GM18526 (cell line): ENCODE results near the gene ATCAY.

Source experiments
- POLR2A ChIP-seq: IDR thresholded peaks from 3 replicates; pipeline ENCODE4 v1.6.1; 2011; ENCODE audit not compliant: insufficient read length; ENCODE audit errors: extremely low read depth

The ATCAY gene

DNA sequence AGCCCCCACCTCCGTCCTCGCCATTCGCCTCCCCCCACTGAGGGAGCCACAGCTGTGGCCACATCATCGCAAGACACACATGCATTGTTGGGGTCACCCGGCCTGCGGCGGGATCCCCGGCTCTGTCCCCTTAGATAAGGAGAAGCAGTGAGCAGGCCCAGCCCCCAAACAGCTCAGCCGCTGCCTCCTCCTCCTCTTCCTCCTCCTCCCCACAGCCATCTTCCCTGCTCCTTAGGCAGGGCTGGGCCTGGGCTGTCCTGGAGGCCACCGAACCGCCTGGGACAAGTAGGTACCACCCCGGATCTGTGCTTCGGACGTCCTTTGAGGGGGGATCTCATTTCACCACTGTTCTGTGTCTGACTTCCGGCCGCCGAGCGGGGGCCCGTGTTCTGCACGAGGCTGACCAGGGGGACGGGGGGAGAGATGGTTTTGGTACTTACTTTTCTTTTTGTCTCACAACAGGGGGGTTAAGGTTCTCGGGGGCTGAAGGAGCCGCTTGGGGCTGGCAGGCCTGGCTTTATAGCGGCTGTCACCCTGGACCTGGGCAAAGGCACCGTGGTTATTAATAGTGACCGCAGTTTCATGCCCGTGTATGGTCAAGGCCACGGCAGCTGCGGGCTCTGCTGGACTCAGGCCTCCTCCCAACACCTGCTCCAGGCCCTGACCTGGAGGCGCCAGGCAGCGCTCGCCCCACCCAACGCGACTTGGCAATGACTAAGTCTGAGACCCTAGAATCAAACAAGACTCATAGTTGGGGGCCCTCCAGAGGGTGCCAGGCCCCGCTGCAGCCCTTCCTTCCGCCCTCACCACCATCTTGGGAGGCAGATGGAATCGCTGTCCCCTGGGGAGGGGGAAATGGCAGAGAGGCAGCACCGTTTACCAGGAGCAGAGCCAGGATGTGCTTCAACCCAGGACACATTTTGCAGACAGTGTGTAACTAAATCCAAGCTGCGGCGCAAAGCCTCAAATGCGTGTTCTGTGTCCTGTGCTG is 70.7 kb downstream of the ATCAY start:
- no peak for TF ChIP-seq POLR2A

DNA sequence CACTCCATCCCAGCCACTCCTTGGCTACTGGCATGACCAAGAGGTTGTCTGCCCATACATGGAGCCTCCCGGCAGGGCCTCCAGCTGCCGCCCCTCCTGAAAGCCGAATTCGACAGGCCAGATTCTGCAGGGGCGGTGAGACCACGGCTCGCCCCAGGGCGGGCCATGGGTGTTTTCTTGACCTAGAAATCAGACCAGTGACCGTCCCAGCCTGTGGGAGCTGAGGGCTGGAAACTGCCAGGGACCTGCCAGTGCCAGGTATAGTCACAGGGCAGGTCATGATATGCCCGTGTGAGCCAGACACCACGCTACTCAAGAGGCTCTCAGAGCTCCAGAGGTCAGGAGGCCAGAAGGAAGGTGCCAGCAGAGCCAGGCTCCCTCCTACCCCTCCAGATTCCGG is 73.6 kb downstream of the ATCAY start:
- TF ChIP-seq POLR2A, result no peak

DNA sequence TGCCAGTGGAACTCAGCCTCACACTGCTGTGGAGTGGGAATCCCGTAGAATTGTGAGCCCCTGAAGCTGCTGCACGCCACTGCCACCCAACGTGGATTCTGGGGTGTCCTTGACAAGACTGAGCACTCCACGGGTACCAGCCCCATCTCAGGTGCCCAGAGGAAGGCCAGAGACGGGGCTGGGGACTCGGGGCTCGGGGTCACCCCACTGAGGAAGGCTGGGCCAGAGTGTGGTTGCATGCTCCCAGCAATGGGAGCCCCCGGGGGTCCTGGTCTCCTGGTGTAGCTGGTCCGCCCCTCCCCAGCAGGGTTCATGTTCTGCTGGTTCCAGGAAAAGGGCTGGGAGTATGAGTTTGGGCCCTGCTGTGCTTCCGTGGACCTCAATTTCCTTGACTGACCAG is 75.2 kb downstream of the ATCAY start:
- TF ChIP-seq POLR2A, result no peak

- TF ChIP-seq POLR2A, result no peak
These were observed 78.6 kb downstream of the ATCAY start for GRCh38 chr19:3958836-3959765.

- no peak for TF ChIP-seq POLR2A
These were observed 79.3 kb downstream of the ATCAY start for GRCh38 chr19:3959766-3960131.

DNA sequence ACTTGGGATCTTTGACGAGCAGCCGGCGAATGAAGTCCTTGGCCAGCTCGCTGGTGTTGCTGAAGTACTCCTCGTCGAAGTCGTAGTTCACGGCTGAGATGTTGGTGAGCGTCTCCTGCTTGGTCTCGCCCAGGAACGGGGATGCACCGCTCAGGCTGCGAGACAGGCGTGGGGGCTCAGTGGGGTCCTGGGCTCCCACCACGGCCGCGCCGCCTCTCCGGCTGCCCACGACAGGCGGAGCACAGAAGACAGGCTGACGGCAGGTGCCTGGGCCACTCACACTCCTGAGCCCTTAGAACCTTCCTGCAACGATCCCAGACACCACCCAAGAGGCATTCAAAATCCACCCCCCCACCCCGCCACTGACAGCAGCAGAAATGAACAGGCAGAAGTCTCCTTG is 80.5 kb downstream of the ATCAY start:
- no peak for TF ChIP-seq POLR2A

- no peak for TF ChIP-seq POLR2A
These were observed 83.2 kb downstream of the ATCAY start for GRCh38 chr19:3963458-3964255.

DNA sequence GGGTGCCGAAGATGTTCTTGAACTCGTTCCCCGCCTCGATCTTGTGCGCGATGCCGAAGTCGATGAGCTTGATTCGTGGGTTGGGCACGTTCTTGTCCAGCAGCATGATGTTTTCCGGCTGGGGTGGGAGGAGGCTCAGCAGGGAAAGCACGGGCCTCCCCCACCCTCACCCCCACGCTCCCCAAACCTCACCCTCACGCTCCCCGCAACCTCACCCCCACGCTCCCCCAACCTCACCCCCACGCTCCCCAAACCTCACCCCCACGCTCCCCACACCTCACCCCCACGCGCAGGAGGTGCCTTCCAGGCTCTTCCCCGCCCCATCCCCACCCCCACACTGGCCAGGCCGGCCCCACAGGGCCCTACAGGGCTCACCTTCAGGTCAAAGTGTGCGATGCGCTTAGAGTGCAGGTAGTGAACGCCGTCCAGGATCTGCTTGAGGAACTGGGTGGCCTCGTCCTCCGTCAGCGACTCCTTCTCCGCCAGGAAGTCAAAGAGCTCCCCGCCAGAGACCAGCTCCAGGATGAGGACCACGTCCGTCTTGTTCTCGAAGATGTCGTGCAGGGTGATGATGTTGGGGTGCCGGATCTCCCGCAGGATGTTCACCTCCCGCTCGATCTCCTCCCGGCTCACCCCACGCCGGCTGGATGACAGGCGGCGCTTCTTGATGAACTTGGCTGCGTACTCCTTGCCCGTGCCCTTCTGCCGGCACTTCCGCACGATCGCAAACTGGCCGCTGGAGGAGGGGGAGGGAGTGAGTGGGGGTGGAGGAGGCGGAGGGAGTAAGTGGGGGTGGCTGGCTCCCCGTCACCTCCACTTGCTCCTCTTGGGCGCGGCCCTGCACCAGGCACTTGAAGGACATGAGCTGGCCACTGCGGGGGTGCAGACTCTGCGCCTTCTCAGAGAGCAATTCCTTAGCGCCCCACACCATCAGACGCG is 84.0 kb downstream of the ATCAY start:
- TF ChIP-seq POLR2A, result no peak

DNA sequence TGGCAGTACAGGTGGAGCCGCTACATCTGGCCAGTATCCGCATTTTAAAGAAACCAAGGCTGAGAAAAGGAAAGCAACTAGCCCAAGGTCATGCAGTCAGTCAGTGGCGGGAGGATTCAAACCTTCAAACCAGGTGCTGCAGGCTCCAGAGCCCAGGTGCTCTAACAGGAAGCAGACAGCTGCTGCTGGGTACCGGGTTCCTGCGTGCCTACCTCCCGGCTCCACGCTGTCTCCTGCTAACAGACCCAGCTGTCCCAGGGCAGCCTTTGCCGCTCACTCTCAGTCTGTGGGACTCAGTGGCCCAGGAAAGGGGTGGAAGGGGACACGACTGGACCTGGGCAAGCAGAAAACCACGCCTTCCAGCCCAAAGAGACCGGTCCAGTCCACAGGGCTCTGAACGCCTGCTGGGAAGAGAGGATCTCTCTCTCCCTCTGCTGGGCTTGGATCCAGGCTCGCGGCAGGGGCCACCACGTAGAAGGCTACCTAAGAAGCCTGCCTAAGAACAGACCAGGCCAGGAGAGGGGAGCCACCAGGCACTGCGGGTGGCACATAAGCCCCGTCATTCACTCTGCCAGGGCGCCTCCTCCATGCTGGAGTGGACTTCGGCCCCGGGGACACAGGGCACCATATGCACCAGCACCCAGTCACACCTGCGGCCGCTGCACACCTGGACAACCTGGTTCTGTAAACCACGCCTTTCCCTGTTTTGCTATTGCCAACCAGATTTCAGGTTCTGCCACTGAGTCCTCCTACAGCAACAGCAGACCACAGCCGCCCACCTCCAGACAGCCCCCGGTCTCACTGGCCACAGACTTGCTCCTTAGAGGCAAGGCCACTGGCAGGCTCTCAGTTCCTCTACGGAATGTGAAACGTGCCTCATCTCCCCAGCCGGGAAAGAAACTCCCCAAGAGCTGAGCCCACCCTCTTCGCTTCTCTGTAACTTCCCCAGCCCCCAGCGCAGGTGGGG is 85.8 kb downstream of the ATCAY start:
- no peak for TF ChIP-seq POLR2A

GRCh38 chr19:3968556-3969434 is 88.3 kb downstream of the ATCAY start:
- no peak for TF ChIP-seq POLR2A

DNA sequence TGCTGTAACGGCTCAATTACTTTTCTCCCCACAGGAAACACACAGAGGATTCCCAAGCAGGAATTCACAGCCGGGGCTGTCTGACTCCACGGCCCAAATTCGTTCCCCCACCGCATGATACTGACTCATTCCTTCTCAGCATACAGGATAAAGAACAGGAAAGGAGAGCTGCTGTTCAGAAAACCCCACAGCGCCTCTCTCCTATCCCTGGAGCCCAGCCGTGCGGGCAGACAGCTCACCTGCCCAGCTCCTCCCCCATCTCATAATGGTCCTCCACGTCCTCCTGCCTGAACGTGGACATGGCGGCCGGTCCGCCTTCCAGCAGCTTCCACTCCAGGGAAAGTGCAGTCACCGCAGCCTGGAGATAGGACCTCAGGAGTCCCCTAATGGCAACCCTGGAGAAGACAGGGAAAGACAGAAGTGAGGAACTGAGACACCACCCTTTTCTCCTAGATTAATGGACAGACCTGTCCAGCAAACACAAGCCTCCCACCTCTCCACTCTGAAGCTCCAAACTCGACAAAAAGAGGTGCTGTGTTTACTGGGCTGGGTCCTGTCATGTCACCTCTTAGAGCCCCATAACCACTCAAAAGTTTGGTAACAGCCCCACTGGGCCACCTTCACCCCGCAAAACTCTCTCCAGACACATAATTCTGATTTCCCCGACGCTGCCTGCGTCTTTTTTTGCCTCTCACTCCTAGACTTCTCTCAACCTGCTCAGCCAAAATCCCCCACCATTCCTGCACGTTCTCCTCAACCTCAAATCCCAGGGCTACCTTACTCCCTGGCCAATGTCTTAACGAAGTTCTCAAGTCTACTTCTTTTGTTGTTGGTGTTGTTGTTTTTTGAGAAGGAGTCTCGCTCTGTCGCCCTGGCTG is 89.2 kb downstream of the ATCAY start:
- no peak for TF ChIP-seq POLR2A

DNA sequence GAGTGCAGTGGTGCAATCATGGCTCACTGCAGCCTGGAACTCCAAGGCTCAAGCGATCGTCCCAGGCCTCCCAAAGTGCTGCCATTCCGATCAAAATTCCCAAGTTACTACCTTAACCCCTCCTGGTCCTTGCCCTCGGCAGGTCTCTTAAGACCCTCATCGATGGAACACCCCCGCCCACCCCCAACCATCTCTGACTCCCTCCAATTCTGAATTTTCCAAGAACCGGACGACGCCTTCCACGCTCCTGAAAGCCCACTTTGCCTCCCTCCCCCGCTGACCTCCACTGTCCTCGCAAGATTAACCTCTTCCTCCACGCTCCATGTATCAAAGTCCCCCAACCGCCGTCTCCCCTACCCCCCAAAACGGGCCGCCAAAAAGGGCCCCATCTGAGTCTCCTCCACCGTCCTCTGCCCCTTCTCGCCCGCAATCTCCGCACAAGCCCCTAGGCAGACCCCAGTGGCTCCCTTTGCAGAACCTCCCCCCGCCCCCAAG is 89.9 kb downstream of the ATCAY start:
- no peak for TF ChIP-seq POLR2A
